HG03045 (cell line): ENCODE results near the gene MEF2D.
A peak's percentile ranks its signal among the peaks of the same experiment; 100 is the strongest.

Experiments
- ATAC-seq: cut with Tn5 transposase; IDR thresholded peaks from one replicate; pipeline ENCODE4 v1.9.1; 2021; ENCODE audit warnings: mild to moderate bottlenecking, moderate library complexity; ENCODE audit not compliant: unreplicated experiment

MEF2D gene

DNA sequence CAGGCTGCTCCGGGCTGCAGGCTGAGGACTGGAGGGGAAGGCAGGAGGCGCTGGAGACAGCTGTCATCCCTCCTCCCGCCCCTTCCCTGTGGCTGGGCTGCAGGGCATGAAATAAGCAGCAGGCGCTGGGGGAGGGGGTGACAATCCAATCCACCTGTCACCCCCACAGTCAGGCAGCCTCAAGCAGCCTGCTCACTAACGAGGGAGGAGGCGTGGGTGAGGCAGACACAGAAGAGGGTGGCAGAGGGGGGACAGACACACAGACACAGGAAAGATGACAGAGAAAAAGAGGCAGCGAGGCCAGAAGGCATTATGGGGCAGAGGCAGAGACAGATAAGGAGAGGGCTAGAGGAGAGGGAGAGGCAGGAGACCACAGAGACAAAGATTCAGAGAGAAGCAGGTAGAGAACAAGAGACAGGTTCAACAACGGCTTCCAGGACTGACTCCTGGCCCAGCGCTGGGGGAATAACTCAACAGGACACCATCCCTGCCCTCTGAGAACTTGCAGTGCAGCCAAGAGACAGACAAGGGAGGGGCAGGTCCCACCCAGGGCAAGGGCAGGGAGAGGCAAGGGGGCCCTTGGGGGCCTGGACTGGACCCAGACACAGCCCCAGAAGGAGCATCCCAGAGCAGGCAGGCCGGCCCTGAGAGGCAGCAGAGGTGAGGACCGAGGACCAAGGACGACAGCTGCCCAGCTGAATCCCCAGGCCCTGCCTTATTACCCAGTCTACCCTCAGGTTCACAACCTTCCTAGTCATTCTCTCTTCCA, 11.2 kb downstream of the MEF2D start:
- peak; percentile 28 for ATAC-seq

DNA sequence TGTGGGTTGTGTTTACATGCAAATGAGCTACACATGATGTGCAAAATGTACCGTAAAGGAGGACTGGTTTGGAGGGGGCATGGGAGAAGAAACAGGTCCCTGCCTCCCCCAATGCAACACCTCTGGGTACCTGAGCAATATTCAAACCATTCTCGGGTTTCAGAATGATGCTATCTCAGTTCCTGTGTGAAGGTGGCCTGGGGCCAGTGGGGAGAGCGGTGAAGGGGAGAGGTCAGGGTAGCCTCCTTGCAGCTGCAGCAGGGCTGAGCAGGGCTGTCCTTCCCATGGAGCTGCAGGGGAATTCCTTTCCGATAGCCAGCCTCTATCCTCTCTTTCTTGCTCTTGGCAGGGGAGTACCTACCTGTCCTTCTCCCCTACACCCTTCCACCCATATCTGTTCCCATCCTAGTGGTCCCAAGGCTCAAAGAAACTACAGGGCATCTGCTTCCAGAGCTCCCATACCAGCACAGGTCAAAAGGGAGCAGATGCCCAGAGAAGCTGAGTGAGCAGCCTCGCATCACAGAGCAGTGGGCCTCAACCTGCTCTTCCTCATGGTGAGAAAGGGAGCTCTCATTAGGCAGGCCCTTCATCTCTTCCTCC, 11.9 kb downstream of the MEF2D start:
- peak; percentile 54 for ATAC-seq

DNA sequence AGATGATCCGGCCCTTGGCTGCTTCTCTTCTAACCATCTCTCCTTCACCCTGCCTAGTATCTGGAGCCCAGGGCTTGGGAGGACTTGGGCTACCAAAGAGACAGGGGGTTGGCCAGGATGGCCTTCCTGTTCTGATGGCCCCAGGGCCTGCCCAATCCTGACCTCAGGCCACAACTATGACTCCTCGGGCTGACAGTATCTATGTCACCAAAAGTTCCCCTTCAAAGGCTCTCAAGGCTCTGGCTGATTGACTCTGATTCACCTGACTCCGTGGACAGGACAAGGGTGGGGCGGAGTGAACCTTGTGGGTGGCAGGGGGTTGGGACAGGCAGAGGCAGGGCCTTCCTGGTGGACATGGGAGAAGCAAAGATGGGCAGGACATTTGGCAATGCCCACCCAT, 12.7 kb downstream of the MEF2D start:
- peak; percentile 30 for ATAC-seq

DNA sequence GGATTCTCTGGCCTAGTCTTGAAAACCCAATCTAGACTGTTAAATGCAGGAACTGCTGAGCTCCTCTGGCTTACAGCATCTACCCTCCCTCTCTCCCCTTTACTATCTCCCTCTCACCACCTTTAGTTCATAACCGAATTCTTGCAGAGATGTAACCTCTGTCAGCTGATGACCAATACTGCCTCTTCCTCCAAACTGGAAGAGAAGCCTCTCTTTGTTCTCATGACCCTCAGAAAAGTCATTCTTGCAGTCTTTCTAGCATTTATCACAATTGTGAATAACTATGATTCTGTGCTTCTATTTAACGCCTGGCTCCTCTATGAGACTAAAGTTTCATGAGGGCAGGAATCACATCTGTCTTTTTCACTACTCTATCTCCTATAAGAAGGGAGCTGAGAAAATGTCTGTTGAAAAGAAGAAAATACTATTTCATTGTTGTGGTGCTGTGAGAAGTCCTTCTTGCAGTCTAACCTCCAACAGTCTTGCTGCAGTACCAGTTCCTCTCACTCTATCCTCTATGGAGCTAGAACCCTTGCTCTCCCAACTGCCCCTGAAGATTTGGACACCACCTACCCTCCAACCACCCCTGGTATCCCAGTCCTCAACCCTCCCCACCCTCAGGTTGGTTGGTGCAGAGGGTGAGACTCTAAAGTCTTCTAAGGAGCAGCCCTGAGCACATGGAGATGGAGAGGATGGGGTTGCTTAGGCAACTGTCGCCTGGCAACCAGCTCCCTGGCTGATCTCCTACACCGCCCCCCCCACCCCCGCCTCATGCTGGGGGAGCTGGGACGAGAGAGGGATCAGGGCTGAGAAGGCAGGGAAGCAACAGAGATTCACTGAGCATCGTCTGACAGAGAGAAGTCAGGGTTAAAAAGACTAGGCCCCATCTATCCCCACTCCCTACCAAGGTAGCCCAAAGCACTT, 13.9 kb downstream of the MEF2D start:
- no peak for ATAC-seq

DNA sequence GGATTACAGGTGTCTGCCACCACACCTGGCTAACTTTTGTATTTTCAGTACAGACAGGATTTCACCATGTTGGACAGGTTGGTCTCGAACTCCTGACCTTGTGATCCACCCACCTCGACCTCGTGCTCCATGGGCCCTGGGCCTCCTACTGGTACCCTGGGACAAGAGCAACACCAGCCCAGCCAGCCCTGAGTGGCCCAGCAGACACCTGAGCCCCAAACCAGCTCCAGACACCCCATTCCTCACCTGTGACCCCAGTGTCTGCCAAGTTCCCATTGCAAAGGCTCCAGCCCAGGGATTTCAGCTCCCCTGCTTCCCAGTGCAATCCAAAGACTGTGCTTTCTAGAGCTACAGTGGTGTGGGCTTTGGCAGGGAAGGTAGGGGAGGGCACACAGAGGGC, 14.6 kb downstream of the MEF2D start:
- no peak for ATAC-seq

DNA sequence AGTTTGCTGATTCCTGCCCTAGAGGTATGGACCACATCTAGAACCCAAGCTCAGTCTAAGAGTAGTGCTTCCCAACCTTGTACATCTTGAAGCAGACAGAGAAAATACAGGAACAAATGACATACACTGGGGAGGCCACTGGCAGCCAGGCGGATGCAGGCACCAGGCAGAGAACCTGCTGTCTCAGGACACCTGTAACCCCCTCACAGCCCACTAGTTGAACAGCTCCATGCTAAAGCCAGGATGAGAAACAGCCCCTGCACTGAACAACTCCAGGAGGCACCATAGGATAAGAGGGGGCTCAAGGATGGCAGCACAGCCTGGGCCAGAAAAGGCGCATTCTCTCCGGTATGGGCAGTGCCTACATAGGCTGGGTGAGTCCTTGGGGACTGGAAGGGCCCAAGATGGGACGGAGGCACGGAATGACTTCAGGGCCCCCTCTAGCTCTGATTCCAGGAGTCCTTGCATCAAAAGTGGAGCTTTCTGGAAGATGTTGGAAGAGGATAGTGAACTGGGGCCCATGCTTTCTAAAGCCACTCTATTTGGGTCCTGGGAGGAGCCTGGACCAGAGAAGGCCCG, 16.0 kb downstream of the MEF2D start:
- ATAC-seq, result no peak

DNA sequence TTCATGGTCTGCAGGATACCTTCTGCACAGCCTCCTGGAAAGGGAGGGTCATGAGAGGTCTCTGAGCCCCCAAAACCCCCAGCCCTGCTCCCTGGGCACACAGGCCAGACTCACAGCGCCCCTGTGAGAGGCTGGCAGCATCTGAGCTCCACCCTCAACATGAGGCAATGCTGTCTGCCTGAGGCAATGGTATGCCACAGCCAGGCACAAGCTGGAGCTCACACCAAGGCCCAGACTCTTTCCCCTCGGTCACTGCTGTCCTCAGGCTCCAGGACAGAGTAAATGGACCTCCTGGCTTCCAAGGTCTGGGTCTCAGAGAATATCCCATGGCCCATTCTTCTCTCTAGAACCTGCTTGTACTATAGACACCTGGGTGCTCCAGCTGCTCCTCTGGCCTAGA, 17.2 kb downstream of the MEF2D start:
- no peak for ATAC-seq

DNA sequence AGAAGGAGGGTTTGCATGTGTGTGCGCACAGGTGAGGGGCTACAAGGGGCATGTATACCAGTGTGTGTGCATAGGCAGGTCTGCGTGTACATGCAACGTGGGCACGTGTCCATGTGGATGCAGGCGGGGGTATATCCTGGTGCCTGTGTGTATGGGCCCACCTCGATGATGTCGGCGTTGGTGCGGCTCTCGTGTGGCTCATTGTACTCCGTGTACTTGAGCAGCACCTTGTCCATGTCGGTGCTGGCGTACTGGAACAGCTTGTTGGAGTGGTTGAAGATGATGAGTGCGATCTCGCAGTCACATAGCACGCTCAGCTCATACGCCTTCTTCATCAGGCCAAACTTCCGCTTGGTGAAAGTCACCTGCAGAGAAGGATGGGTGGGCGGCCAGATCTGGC, 18.3 kb downstream of the MEF2D start:
- ATAC-seq, result no peak

DNA sequence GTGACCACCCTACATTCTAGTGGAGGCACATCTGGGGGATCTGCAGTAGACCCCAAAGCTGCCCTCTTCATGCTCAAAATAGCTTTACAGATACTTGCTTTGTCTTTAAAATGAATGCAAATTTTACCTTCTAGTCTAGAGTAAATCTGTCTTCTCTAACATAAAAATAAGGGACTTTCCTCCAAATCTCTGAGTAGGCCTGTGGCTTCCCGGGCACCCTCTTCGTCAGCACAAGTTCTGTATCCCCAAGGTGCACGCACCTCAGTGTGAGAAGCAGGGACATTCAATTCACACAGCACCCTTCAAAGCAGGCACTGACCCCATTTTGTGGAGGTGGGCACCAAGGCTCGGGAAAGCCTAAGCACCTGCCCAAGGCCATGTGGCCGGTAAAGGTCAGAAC, 19.0 kb downstream of the MEF2D start:
- no peak for ATAC-seq

DNA sequence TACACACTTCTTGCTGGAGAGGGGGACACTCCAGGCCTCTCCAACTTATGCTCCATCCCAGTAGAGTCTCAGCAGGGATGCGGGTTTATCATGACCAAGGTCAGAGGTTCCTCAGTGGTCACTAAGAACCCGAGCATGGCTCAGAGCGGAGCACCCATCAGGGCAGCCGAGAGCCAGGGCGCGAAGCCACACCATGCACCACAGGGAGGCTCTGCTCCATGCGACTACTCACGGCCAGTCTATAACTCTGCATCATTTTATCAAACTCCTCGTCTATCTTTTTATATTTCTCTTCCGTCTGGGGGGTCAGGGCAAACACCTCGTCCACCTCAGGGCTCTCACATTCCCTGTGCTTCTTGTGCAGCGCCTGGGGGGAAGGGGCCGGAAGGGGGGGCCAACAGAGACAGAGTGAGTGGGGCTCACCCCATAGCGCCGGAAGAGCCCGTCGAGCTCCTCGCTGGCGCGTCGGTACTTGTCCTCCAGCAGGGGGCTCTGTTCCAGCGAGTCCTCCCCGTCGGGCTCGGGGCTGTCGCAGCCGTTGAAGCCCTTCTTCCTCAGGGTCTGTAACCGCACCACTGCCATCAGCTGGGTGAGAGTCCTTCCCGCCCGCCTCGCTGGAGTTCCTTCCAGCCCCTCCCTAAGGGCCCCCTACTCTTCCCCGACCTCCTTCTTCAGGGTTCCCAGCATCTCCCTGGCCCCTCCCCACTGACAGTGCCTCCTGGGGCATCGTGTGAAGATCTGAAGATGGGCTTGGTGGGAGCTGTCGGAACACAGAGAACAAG, 20.0 kb downstream of the MEF2D start:
- peak; percentile 41 for ATAC-seq

DNA sequence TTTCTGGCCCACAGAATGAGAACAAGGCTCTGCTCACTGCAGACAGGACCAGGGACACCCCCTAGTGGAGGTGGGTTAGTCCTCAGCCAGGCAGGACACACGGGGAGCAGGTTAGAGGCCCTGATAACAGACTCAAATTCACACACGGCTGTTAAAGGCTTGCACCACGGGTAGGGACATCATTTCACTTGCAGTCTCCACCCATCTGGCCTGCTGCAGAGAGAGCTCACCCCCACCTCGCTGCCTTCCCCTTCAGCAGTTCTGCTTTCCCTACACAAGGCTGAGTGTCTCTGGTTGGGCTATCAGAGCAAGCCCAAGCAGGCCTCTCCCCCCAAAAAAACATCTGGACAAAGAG, 20.6 kb downstream of the MEF2D start:
- ATAC-seq, result no peak

DNA sequence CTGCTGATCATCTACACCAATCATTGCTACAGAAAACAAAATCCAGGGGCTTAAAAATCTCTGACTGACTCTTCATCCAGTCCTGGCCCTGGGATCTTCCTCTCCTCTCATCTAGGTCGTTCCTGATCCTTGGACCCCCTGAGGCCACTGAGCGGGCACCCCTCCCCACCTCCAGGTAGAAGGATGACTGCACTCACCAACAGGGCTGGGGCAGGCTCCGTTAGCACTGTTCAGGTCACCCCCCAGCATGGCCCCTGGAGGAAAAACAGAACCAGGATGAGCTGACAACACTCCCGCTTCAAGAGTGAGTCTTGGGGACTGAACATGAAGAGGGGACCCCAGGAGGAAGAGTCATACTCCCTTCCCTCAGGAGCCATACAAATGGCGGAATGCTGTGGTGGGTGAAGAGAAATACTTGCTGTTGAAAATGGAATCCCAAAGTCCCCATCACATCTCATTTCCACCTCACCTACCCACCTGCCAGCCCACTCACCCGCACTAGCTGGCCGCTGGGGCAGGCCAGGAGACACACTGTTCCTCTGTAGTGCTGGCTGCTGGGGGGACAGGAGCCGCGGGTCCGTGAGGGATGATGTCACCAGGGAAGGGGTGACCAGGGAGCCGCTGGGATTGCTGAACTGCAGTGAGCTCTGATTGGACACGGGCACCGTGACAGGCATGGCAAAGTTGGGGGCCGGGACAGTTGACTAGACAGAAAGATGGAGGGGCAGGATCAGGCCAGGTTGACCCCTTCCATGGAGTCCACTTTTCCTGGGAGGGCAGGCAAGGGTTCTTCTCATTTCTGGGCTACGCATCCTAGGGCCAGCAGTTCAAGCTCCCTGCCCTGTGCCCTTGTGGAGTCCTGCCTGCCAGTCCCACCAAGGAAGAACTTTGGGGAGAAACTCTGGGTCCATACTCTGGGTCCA, 21.2 kb downstream of the MEF2D start:
- no peak for ATAC-seq

DNA sequence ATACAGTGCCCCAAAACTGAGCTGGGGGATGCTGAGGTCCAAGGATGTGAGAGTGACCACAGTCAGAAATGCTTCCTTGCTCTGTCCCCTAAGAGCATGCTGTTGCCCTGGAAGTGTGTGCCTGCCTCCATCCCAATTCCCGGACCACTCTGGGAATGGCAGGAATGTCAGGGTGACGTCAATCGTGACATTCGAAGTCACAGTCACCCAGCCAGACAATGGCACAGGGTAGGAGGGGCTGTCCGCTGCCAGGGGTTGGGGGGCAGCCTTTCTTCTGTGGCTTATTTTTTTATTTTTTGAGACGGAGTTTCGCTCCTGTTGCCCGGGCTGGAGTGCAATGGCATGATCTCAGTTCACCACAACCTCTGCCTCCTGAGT, 22.3 kb downstream of the MEF2D start:
- no peak for ATAC-seq

DNA sequence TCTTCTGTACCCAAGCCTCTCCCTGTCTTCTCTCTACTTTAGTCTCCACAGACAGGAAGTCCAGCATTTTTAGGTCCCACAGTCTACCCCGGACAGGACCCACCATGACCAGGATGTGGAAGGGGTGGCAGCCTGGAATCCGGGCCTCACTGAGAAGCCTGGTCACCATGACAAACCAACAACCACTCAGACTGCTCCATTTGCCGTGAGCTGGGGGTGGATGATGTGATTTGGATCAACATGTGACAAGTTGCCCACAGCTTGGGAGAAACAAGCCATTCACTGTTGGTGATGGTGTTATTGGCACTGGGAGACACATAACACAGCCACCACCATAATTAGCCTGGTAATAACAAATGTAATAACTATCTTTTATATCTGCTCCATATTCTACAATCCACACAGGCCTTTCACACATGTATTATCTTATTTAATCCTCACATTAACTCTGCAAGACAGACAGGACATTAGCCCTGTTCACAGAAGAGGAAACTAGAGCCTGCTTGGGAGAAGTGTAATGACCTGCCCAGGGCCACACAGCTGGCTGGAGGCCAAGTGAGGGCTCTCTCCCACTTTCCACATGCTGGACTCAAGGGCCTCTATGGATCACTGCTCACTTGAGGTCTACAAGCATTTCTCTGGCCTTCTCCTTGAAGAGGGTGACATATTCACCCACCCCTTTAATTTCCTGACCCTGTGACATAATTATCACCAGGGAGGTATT, 22.9 kb downstream of the MEF2D start:
- no peak for ATAC-seq

DNA sequence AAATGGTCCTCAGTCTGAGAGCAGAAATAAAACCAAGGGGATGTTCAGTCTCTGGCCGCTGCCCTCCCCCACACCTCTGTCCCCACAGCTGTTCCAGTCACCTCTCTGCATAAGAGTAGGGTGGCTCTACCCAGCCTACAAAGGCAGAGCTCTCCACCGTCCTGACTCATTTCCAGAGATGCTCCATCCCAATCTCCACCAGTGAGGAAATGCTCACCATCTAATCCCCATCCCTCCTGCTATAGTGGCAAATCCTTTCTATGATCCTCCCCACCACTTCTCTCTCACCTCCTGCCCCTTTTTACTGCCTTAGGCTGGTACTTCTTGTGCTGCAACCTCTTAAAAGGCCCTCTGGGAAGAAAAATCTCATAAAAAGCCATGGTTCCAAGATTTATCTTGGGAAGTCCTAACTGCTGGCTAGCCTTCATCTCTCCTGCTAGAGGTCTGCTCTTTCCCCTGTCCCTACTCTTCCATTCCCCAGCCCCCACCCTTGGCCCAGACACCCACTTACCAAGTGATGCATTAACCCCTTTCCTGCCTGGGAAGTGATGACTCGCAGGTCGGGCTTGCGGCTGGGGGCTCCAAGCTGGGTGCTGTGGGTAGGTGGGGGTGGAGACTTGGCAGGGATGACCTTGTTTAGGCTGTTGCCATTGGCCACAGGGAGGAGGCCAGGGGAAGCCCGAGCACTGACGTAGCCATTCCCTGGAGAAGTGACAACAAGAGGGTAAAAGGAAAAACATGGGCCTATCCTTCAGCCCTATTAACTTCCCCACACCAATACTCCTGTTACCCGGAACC, 23.9 kb downstream of the MEF2D start:
- no peak for ATAC-seq

DNA sequence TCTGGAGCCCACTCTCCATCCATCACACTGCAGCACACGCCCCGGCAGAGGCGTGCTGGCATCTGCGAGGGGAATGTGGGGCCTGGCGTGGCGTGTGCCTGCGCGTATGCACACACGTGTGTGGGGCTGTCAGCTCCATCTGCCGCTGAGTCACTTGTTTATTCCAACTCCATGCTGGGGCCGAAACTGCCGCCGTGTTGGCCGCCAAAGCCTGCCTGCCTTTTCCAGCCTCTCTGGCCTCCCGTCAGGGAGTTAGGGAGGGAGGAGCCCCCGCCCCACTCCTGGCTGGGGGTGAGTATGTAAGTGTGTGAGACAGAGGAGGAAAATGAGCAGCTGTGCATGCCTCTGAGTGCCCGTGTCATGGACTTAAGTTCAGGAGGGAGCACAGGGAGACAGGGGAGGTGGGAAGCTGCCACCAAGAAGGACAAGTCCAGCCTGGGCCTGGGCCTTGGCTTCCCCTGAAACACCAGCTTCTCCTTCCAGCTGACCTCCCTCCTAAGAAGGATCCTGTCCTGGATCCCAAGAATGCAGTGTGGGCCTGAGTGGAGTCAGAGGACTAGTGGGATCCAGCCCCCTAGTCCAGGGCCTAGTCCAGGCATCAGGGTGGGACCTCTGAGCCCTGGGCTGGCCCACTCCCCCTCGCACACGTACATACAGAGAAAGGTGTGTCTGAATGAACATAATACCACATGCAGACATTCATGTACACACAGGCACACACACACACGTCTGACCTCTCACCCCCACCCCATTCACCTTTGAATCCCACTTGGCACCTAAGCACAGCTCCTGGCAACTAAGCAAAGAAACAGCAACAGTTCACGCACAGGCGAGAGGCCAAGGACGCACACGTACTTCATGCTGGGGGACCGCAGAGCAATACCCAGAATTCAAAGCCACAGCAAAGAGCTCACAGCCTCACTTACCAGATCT, 24.7 kb downstream of the MEF2D start:
- no peak for ATAC-seq

DNA sequence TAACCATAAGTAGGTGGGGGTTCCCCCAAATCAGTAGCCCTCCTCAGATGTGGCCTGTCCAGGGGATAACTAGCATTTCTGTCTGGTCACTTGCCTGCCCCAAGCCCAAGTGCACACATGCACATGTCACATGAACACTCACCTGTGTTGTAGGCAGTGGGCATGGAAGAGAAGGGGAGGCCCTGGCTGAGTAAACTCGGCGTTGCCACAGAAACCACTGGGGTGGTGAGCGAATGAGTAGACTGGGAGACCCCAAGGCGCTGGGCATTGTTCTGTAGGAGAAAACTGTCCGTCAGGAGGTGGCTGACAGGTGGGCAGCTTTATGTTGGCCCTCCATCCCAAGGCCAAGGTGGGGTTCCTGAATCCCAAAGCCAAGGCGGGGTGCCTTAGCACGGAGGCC, 25.6 kb downstream of the MEF2D start:
- no peak for ATAC-seq
